GM19025 (cell line): ENCODE results near the gene SLC35F3.

Source experiments
- ATAC-seq: cut with Tn5 transposase; IDR thresholded peaks from one replicate; pipeline ENCODE4 v1.9.1; 2021; ENCODE audit warnings: mild to moderate bottlenecking, low read depth, moderate library complexity; ENCODE audit not compliant: unreplicated experiment

Gene SLC35F3

DNA sequence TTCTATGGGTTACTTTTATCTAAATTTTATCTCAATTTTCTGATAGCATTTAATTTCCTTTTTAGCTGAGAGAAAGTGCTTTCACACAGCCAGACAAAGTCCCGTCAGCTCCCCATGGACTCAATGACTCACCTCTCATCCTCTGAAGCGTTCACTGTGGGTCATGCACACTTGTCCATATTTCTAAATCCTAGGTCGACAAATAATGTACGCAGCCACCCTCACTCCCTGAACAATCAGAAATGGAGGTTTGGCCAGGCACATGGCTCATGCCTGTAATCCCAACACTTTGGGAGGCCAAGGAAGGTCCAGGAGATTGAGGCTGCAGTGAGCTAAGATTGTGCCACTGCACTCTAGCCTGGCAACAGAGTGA lies 426.4 kb downstream of the SLC35F3 start:
- ATAC-seq, result no peak

DNA sequence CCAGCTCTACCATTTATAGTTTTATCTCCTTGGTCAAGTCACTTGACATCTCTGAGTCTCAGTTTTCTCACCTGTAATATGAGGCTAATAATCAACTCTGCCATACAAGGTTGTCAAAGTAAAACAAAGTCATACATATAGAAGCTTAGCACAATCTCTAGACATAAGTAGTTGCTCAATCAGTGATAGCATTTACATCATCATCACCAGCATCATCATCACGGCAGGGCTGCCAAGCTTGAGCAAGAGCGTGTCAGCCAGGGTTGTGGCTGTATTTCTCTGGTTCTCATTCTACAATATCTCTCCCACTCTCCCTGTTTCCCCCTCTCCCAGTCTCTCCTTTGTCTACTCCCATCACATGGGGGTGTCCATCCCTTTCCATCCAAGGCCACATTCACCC lies 427.0 kb downstream of the SLC35F3 start:
- ATAC-seq, result no peak

DNA sequence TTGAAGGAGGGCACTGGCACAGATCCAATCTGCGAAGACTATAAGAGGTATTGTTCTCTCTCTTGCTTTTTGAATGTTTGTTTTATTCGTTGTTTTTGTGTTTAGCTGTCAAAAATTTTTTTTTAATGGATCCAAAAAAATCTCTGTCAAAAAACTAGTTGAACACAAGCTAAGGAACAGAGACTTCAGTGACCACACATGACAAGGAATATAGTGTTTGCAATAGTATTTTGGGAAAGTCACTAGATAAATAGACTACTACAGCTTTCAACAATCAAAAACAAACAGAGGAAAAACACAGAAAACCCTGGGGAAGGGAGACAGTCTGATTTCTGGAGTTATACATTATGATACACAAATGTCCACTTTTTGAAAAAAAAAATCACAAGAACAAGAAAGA lies 431.9 kb downstream of the SLC35F3 start:
- no peak for ATAC-seq

DNA sequence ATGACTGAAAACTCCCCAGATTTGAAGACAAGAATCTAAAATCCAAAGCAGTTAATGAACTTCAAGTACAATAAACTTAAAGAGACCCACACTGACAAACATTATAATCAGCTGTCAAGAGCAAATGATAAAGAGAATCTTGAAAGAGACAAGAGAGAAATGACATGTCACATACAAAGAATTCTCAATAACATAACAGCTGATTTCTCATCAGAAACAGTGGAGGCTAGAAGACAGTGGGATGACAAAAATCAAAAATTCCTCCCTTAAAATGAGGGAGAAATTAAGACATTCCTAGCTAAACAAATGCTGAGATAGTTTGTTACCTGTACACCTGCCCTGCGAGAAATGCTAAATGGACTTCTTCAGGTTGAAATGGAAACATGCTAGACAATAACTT lies 432.8 kb downstream of the SLC35F3 start:
- no peak for ATAC-seq

DNA sequence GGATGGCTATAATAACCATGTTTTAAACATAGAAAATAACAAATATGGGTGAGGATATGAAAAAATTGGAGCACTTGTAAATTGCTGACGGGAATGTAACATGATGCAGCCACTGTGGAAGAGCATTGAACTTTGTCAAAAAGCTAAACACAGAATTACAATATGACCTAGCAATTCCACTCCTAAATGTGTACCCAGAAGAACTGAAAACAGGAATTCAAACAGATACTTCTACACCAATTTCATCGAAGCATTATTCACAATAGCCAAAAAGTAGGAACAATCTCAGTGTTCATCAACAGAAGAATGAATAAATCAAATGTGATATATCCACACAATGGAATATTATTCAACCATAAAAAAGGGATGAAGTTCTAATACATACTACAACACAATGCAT lies 436.1 kb downstream of the SLC35F3 start:
- ATAC-seq, result no peak

DNA sequence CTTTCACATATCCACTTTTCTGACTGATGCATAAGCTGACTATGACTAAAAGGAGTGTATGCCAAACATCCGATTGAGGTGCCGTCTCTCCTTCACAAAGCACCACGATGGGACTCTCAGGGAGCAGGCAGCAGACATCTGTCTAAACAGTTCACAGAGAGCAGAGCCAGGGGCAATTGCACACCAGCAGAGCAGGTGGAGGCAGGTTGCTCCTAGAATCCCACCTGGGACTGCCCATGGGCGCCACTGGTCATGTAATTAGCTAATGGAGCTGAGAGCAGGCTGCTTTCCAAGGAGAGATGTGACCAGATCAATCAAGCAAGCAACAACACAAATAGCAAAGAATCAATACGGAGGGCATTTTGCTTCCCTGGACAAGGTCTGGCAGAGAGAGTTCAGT lies 438.3 kb downstream of the SLC35F3 start:
- no peak for ATAC-seq

DNA sequence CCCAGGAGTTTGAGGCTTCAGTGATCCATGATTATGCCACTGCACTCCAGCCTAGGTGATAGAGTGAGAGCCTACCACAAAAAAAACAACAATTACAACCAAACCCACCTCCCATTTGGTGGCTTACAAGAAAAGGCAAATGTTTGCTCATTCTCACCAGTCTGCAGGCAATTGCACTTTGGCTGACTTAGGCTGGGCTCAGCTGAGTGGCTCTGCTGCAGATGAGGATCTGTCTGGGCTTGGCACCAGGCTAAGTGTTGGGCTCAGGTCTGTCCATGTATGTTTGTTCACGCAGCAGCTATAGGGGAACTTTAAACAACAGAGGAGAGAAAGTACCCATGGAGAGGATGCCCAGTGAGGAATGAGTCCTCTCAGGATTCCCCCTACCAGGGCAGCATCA lies 440.8 kb downstream of the SLC35F3 start:
- ATAC-seq, result no peak

DNA sequence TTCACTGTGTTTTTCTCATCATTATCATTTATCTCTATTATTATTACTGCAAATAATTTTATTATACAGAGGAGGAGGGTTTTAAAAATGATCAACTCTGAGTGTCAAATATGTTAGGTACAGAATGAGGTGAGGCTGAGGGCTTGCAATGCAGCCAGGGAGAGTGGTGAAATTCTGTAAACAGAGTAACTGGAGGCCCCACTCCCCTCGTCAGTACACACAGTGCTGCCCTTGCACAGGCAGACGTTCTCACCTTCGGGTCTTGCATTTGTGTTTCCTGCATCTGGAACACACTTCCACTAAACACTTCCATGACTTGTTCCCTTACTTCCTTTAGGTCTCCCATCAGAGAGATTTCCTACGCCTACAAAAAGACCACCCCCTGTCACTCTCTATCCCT lies 444.5 kb downstream of the SLC35F3 start:
- no peak for ATAC-seq

DNA sequence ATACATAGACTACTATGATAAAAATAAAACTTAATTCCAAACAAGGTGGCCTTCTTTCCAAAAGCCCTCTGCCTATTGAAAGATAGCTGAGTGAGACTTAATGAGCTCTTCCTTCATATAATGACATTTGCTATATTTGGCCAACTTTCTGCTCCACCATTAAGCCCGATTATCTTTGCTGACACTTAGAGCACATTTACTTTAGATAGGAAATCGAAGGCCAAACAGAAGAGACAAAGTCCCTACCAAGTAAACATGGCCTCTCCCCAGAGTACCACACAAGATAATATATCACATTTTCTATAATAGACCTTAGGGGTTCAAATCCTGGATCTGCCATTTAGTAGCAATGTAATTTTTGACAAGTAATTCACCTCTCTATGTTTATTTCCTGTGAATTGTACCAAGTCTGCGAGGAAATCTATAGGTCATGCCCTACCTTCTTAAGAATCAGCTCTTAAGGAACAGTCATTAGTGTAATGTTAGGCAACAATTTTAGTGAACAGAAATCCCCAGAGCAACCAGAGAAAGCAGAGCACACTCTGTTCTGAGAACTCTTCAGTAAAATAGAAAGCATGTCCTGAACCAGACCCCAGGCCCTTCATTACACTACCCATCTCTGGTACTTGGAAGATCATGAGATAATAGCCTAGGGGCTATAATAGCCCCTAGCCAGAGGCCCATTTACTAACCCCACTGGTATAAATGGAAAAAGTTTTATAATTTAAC lies 451.5 kb downstream of the SLC35F3 start:
- ATAC-seq, result no peak

DNA sequence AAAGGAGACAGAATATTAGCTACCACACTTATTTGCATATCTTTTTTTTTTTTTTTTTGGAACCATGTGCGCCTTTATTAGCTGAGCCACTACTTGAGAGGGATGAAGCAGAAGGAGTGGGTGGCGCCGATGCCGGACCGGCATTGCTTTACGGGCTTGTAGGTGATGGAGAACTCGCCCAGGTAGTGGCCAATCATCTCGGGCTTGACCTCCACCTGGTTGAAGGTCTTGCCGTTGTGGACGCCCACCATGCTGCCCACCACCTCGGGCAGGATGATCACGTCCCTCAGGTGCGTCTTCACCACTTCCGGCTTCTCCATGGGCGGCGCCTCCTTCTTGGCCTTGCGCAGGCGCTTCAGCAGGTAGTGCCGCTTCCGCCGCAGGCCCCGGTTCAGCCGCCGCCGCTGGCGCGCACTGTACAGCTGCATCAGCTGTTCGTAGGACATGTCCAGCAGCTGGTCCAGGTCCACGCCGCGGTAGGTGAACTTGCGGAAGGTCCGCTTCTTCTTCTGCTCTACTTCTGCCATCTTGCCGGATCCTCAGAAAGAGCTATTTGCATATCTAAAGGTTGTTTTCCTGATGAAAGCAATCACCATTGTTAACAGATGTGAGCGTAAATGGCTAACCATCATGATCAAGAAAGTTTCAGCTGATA lies 452.3 kb downstream of the SLC35F3 start:
- peak; percentile 74 for ATAC-seq

DNA sequence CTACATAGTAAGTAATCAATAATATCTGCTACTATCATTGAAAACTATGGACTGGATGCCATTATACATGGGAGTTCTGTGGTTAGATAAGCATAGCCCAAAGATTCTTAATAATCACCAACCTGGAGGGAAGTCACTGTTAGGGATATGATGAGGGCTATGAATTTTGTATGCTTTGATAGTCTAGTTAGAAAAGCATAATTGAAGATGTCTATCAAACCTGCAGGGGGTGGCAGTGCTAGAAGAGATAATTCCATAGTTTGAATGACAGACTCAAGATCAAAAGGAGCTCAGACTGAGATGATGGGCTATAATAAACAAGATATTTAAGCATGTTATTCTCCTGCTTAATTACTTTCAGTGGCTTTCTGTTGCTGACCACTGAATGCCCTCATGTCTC lies 453.4 kb downstream of the SLC35F3 start:
- no peak for ATAC-seq

DNA sequence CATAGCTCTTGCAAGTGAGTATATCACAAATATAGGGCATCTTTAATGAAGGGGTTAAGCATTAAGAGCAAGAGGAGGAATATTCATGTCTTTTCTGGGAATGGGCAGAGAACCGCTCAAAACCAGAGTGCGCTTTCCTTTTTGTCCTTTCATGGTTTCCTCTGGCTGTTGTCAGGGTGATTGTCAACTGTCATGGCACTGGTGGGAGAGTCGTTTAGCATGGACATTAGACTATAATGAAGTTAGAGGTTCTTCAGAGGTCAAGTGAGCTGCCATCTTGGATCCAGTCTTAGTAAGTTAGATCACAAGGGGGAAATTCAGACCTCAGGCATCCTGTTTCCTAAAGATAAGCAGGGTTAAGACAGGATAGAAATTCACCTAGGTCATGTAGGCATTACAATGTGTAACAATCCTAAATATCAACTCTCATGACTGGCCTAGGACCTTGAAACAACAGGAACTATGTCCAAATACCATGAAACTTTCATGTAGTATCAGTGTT lies 456.7 kb downstream of the SLC35F3 start:
- ATAC-seq, result no peak

DNA sequence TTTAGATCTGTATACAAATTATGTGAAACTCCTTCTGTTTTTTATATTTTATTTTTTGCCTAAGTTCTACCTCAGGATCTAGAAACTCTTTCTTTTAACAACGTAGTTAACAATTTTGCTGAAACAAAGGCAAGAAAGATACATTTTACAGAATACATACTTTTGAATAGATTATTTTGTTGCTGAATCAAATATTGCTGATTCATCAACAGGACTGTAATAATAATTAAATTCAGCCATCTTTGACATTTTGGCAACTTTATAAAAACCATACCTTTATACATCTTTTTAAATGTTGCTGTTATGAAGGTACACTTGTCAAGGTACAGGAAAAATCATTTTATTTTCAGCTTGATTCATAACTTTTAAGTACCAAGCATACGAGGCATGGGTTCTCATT lies 458.1 kb downstream of the SLC35F3 start:
- no peak for ATAC-seq

DNA sequence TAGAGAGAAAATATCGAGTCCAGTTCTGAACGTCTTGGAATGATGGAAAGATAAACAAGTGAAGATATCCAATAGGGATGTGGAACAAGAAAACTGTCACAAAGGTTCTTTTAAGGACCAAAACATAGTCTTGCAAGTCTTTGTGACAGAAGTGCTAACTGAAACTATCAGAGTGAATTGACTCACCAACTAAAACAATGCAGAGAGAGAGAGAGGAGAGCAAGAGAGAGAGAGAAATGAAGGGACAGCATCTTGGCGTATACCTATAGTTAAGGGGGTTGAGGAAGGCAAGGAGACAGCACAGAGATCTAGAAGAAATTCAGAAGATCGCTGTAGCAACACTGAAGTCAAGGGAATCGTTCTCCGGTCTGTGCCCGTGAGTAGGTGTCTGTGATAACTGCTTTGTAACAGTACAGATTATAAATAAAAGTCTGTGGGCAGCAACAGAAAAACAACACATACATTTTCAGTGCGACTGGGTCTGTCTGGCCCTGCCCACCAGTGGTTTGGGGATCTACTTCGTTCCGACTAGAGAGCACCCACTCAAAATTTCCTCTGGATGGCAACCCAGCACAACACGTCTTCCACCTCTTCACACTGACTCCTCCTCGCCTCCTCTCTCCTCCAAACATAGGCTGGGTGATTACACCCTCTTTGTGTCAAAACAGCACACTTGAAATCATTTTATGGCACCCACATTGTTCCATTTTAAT lies 464.0 kb downstream of the SLC35F3 start:
- no peak for ATAC-seq

DNA sequence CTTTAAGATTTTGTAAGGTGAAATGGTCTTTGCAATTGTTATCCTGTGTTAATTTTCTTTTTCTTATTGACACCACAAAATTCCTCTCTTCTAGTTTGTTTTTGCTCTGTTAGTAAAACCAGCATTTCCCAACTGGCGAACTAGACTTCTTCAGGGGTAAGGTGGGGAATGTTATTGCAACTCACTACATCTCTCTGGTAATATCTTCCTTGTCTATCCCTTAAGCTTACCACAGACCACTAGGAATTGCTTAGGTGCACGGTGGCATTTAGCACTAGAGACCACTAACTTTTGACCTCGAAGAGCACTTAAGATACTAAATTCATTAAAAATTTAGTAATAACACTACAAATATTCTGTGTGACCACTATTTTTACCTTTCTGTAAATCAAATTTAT lies 464.6 kb downstream of the SLC35F3 start:
- no peak for ATAC-seq

DNA sequence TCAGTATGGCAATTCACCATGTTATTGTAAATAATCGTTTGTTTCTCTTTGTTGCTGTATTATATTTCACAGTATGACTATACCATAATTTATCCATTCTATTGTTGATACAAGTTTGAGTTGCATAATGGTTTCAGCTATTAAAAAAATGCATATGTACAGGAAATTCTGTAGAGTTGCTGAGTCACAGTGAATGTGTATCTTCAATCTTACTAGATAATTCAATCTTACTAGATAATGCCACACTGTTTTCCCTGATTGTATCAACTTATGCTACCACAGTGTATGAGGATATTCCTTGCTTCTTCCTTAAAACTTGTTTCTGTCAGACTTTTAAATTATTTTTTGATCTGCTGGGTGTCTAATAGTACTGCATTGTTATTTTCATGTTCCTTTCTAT lies 465.3 kb downstream of the SLC35F3 start:
- no peak for ATAC-seq

DNA sequence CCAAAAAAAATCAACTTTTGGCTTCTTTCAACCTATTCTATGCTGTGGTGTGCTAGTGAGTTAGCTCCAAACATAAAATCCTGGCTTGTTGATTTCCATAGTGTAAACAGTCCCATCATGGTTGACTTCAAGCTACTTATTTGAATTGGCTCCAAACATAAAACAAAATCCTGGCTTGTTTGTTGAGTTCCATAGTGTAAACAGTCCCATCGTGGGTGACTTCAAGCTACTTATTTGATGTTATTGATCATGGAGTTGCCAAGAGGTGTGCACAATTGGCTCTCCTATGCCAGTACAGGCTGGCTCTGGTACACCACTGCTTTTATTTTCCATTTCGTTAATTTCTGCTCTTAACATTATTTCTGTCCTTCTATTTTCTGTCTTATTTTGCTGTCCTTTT lies 466.9 kb downstream of the SLC35F3 start:
- no peak for ATAC-seq

DNA sequence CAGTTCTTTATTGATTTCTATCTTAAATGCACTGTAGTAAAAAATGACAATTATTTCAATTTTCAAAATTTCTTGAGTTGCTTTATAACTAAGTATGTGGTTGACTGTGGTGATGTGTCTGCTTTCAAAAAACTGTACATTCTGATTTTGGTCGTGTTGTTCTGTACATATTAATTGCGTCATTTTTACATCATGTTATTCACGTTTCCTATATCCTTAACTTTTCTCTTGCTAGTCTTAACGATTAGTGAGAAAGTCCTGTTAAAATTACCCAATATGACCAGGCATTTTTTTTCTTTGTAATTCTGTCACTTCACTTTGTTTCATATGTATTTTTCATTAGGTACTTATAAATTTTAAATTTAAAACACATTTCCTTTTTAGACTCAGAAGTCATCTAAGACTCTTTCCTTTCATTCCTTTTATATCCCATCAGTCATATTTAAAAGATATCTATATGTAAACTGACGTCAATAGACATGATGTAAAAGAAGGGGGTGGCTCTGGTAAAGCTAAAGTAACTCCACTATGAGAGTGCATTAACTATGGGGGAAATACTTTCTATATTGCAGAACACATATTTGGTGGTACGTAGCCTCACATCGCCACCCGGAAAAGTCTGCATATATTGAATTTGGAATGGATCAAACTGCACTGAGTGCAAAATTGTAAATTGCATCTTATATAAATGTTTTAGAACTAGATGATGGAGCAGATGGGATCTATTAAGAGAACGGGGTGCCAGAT lies 467.7 kb downstream of the SLC35F3 start:
- ATAC-seq, result no peak

DNA sequence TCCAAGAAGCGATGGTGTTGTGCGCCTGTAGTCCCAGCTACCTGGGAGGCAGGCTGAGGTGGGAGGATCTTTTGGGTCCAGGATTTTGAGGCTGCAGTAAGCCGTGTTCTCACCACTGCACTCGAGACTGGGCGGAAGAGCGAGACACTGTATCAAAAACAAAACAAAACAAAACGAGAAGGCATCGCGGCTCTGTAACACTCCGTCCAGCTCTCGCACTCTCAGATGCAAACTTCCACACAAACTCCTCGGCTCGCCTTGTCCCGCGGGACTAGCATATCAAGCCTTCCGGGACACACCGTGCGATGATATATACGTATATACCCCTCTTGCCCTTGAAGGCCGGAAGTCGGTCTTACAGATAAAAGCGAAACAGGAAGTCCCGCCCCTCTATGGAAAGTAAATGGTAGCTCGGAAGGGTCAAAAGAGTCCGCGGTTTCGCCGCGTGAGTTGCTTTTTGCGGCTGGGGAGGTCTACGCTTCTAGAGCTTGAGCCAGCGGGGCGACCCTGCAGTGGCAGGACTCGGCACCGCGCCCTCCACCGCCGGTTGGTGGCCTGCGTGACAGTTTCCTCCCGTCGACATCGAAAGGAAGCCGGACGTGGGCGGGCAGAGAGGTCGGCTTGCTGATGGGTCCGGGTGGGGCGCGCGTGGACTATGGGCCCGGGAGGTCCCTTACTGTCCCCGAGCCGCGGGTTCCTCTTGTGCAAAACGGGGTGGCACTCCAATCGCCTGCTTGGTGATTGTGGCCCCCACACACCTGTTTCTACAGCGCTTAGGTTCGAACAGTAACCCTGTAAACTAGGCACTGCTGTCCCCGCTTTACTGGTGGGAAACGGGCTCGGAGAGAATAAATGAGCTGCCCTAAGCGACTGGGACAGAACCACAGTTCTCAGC lies 468.8 kb downstream of the SLC35F3 start, which contains the start of gene COA6:
TSS of gene COA6 (plus strand) at position 393 of the 895 bp plus-strand sequence. CDS start at position 404, 11 bp downstream.
- peak; percentile 83 for ATAC-seq

DNA sequence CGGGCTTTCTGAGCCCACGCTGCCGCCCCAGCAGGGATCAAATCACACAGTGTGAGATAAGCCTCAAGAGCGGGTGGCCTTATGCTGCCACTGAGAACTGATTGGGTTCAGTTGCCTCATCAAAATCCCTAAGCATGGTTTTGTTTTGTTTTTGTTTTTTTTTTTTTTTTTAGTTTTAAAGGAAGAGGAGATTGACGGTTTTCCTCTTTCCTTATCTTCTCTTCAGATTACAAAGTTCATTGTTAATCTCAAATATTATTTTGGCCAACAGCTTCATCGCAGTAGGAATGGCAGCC lies 469.4 kb downstream of the SLC35F3 start:
- peak; percentile 14 for ATAC-seq
